Suprapubic skin (tissue), 4 donors: ENCODE results near the gene INAVA. TPM values are rescaled to one million over a fixed set of nuclear protein-coding genes. Genes with fewer than 3 reads are reported as not detected.
"Not testable (repeated sequence)": the region's sequence is repeated elsewhere in the genome, so short reads cannot be mapped to it uniquely, and the experiment has no call there.

Experiments used
- DNase-seq, 2 donors: peaks; one replicate each; pipeline ENCODE4 v3.0.0-alpha.2; 2019; ENCODE audit warnings: low spot score in 2 of 2
- H3K27ac ChIP-seq: fragments of 200-600 bp; sonication (generic); one replicate; pipeline ENCODE4 v1.5.1; 2019
- H3K27me3 ChIP-seq: fragments of 200-600 bp; sonication (generic); one replicate; pipeline ENCODE4 v1.5.1; 2019
- H3K36me3 ChIP-seq: fragments of 200-600 bp; sonication (generic); one replicate; pipeline ENCODE4 v1.5.1; 2019
- H3K4me1 ChIP-seq: fragments of 200-600 bp; sonication (generic); one replicate; pipeline ENCODE4 v1.5.1; 2019
- H3K4me3 ChIP-seq: fragments of 200-600 bp; sonication (generic); one replicate; pipeline ENCODE4 v1.5.1; 2019; ENCODE audit warnings: mild to moderate bottlenecking
- H3K9me3 ChIP-seq: fragments of 200-600 bp; sonication (generic); one replicate; pipeline ENCODE4 v1.5.1; 2019
- CTCF ChIP-seq, 2 donors: fragments of 200-600 bp in 1 of 2; fragments of 450-650 bp in 1 of 2; sonication (generic) in 1 of 2; IDR thresholded peaks; one replicate each; pipeline ENCODE4 v1.5.1; 2016 to 2019; ENCODE audit warnings: antibody characterized with exemption in 2 of 2, mild to moderate bottlenecking in 1 of 2, moderate library complexity in 1 of 2
- EP300 ChIP-seq: sonication (generic); formaldehyde crosslinking; IDR thresholded peaks from one replicate; pipeline ENCODE4 v1.6.1; 2017; ENCODE audit warnings: antibody characterized with exemption
- POLR2A ChIP-seq, 2 donors: fragments of 450-650 bp; IDR thresholded peaks; one replicate each; pipeline ENCODE4 v1.6.1; 2017; ENCODE audit warnings: antibody characterized with exemption in 2 of 2, mild to moderate bottlenecking in 2 of 2, moderate library complexity in 2 of 2
- POLR2AphosphoS5 ChIP-seq, 3 donors: sonication (generic); formaldehyde crosslinking; IDR thresholded peaks; one replicate each; pipeline ENCODE4 v1.6.1; 2017; ENCODE audit warnings: antibody characterized with exemption in 3 of 3
- WGBS: methylation state at CpG from one replicate; pipeline ENCODE4 v1.1.5; 2018; 5-methylcytosine and 5-hydroxymethylcytosine counted together
- total RNA-seq, 4 donors: library from RNA; depleted of rRNA; stranded (reverse); fragments of >200 nt; gene quantifications; one replicate each; pipeline ENCODE4 v1.1.0, GENCODE V29; 2016

The INAVA gene
- total RNA-seq, 4 donors from 2014 or later = 110 to 137 (median 117) TPM

DNA sequence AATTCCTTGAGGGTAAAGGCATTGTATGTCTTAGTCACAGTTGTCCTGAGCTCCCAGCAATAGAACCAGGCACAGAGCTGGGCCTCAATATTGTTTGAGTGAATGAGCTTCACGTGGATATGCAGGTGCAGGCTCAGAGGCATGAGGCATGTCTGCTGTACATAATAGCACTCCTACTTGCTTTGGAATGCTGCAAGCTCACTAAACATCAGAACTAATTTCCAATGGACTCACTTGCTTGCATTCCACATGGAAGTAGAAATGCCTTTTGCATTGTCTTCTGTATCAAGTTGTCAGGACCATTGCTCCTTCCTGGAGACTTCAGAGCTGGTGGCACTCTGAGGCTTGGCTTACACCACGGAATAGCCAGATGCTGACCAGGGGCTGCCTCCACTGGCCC, 37.1 kb downstream of the INAVA start:
- DNase-seq = no peak
- 54% methylated on average over 2 of the region's 2 CpGs for WGBS
- no peaks in the 10 kb centered on the region for H3K27me3 ChIP-seq
- H3K27ac ChIP-seq = no peak overlapping the region
- H3K4me1 ChIP-seq = no peaks in the 10 kb centered on the region
- no peak for TF ChIP-seq EP300
- TF ChIP-seq POLR2AphosphoS5 (IDR thresholded peaks at IDR 0.05) = no peak
- no peak for TF ChIP-seq POLR2A (IDR thresholded peaks at IDR 0.05)
- no peak for TF ChIP-seq CTCF (IDR thresholded peaks at IDR 0.05)
- no peaks in the 10 kb centered on the region for H3K36me3 ChIP-seq
- H3K9me3 ChIP-seq = no peaks in the 10 kb centered on the region
- no peak overlapping the region for H3K4me3 ChIP-seq

DNA sequence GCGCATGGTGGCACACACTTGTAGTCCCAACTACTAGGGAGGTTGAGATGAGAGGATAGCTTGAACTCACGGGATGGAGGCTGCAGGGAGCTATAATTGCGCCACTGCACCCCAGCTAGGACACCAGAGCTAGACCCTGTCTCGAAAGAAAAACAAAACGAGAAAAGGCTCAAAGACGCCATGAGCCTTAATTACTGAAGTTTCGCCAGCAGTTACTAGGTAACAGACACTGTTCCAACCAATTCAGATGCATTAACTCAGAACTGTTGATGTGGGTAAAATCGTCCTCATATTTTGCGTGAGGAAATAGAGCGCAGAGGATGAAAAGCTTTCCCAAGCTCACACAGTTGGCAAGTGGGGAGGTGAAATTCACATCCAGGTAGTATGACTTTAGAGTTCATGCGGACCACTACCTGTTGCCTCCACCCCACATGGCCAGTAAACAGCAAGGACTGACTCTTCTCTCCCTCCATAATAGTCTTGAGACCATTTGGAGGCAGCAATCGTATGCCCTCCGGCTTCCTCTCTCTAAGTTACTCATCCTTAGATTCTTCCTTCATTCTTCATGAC, 40.1 kb downstream of the INAVA start:
- 96% methylated on average over 13 of the region's 13 CpGs for WGBS
- H3K4me3 ChIP-seq = no peak overlapping the region
- no peaks in the 10 kb centered on the region for H3K27me3 ChIP-seq
- H3K9me3 ChIP-seq = no peaks in the 10 kb centered on the region
- no peak for DNase-seq
- no peak for TF ChIP-seq CTCF (IDR thresholded peaks at IDR 0.05)
- TF ChIP-seq POLR2A (IDR thresholded peaks at IDR 0.05) = no peak
- TF ChIP-seq POLR2AphosphoS5 (IDR thresholded peaks at IDR 0.05) = no peak
- TF ChIP-seq EP300 = no peak
- H3K27ac ChIP-seq = no peak overlapping the region
- H3K36me3 ChIP-seq = no peaks in the 10 kb centered on the region
- no peaks in the 10 kb centered on the region for H3K4me1 ChIP-seq

- not testable (repeated sequence) for H3K36me3 ChIP-seq, DNase-seq, H3K27ac ChIP-seq, H3K9me3 ChIP-seq, H3K4me1 ChIP-seq, H3K27me3 ChIP-seq, H3K4me3 ChIP-seq
- WGBS = 95% methylated on average over 18 of the region's 18 CpGs
These were observed 40.7 kb downstream of the INAVA start for GRCh38 chr1:200935286-200935962.

DNA sequence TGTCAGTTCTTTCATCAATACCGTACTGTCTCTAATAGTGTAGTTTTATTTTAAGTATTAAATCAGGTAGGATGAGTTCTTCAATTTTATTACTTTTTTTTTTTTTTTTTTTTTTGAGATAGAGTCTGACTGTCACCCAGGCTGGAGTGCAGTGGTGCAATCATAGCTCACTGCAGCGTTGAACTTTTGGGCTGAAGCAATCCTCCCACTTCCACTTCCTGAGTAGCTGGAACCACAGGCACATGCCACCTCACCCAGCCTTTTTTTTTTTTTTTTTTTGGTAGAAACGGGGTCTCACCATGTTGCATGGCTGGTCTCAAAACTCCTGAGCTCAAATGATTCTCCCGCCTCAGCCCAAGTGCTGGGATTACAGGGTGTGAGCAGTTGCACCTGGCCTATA, 44.3 kb downstream of the INAVA start:
- H3K27ac ChIP-seq = no peak overlapping the region
- 69% methylated on average over 4 of the region's 4 CpGs for WGBS
- TF ChIP-seq CTCF (IDR thresholded peaks at IDR 0.05) (no peak), EP300 (no peak), POLR2A (IDR thresholded peaks at IDR 0.05) (no peak), POLR2AphosphoS5 (IDR thresholded peaks at IDR 0.05) (no peak)

GRCh38 chr1:200945111-200945510, 50.4 kb downstream of the INAVA start:
- 86% methylated on average over 3 of the region's 3 CpGs for WGBS
- no peak for DNase-seq
- H3K4me3 ChIP-seq = no peak overlapping the region
- H3K36me3 ChIP-seq = no peaks in the 10 kb centered on the region
- H3K27ac ChIP-seq = no peak overlapping the region
- no peaks in the 10 kb centered on the region for H3K4me1 ChIP-seq
- no peak for TF ChIP-seq POLR2AphosphoS5 (IDR thresholded peaks at IDR 0.05)
- no peak for TF ChIP-seq POLR2A (IDR thresholded peaks at IDR 0.05)
- TF ChIP-seq CTCF (IDR thresholded peaks at IDR 0.05) = no peak
- no peak for TF ChIP-seq EP300
- no peaks in the 10 kb centered on the region for H3K27me3 ChIP-seq
- peaks cover 10% of the 10 kb centered on the region for H3K9me3 ChIP-seq

More for the DNA sequence above, 44.3 kb downstream of the INAVA start:
- H3K36me3 ChIP-seq = no peaks in the 10 kb centered on the region
- H3K9me3 ChIP-seq = no peaks in the 10 kb centered on the region
- H3K4me1 ChIP-seq = no peaks in the 10 kb centered on the region
- no peaks in the 10 kb centered on the region for H3K27me3 ChIP-seq
- H3K4me3 ChIP-seq = no peak overlapping the region
- no peak for DNase-seq
